OCI-LY3 (cell line): ENCODE data around the gene BTBD8.

ENCODE experiments used
- CTCF ChIP-seq: fragments of 200-600, 300-600 bp; sonication (generic); IDR thresholded peaks from 2 replicates; pipeline ENCODE4 v1.5.1; 2014; ENCODE audit warnings: antibody characterized with exemption, low read length, low read depth
- EZH2phosphoT487 ChIP-seq: fragments of 200-600 bp; shearing (Covaris generic); IDR thresholded peaks from 2 replicates; pipeline ENCODE4 v1.6.1; 2018; ENCODE audit warnings: antibody characterized with exemption, mixed run types, low read depth

DNA sequence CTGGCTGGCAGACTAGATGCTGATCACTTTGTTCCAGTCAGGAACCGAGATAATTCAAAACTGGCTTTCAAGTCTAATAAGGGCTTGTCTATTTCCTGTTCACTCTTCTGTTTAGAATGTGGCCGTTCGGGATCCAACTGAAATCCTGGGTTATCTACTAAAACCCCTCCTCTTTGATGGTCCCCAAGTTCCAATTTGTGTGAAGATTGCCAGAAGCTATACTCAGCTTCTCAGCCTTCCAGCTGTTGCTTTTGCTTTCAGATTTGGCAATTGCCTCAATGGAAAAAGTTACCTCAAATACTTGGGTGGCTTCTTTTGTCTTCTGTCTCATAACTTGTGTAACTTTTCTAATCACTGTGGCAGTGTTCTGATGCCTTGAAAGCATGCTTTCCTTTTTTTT is 43.7 kb downstream of the BTBD8 start:
- TF ChIP-seq CTCF (no peak), EZH2phosphoT487 (no peak)
